GM11168 (cell line): ENCODE results near the gene CCDC28B.

Source experiments
- in situ Hi-C: fragments of 300-500 bp; cut with MboI; formaldehyde crosslinking; loops from one replicate; pipeline ENCODE4 v1.12.0; 2022; ENCODE audit warnings: low sequenced_read_pairs; ENCODE audit not compliant: unreplicated experiment

CCDC28B gene

GRCh38 chr1:32249831-32250525 is 49.6 kb downstream of the CCDC28B start:
- in situ Hi-C loops: no loop called here

- in situ Hi-C loops: no loop called here
Measured at GRCh38 chr1:32250893-32251716, 50.7 kb downstream of the CCDC28B start, which contains the start of gene LCK. Gene LCK, plus strand, starts transcription at chr1:32251265. Its CDS starts 23,065 bp downstream, at chr1:32274330.
